Transverse colon (tissue), 4 donors: ENCODE results near the gene MDN1. TPM values are rescaled to one million over a fixed set of nuclear protein-coding genes. Genes with fewer than 3 reads are reported as not detected.
"Not testable (repeated sequence)": the region's sequence is repeated elsewhere in the genome, so short reads cannot be mapped to it uniquely, and the experiment has no call there.

Source experiments
- DNase-seq: peaks from one replicate; pipeline ENCODE4 v3.0.0-alpha.2; 2019
- H3K27ac ChIP-seq, 4 donors: fragments of 200-600 bp; sonication (generic); 2 replicates each; pipeline ENCODE4 v1.5.1; 2016 to 2018; ENCODE audit warnings: inconsistent platforms in 4 of 4
- H3K27me3 ChIP-seq: fragments of 200-600 bp; sonication (generic); 2 replicates; pipeline ENCODE4 v1.5.1; 2017; ENCODE audit warnings: inconsistent platforms
- H3K36me3 ChIP-seq, 4 donors: fragments of 200-600 bp; sonication (generic); 2 replicates each; pipeline ENCODE4 v1.5.1; 2017 to 2019; ENCODE audit warnings: inconsistent platforms in 4 of 4
- H3K4me1 ChIP-seq, 4 donors: fragments of 200-600 bp; sonication (generic); 2 replicates each; pipeline ENCODE4 v1.5.1; 2017 to 2020; ENCODE audit warnings: inconsistent platforms in 4 of 4
- H3K4me3 ChIP-seq, 4 donors: fragments of 200-600 bp; sonication (generic); 1 replicate in 1 of 4; 2 replicates in 3 of 4; pipeline versions ENCODE4 v1.5.1 to v1.6.1; 2017 to 2019; ENCODE audit warnings: inconsistent platforms in 4 of 4
- H3K9me3 ChIP-seq, 2 donors: fragments of 200-600 bp; sonication (generic); 2 replicates each; pipeline ENCODE4 v1.5.1; 2017 to 2019; ENCODE audit warnings: inconsistent platforms in 2 of 2
- CTCF ChIP-seq, 5 experiments: fragments of 200-600 bp in 3 of 5; fragments of 450-650 bp in 2 of 5; sonication (generic) in 3 of 5; IDR thresholded peaks; 1 replicate in 2 of 5; 2 replicates in 3 of 5; pipeline ENCODE4 v1.5.1; 2016 to 2017; ENCODE audit warnings: antibody characterized with exemption in 5 of 5, inconsistent platforms in 3 of 5, mild to moderate bottlenecking in 2 of 5, moderate library complexity in 1 of 5
- EP300 ChIP-seq: sonication (generic); formaldehyde crosslinking; IDR thresholded peaks from one replicate; pipeline ENCODE4 v1.6.1; 2017; ENCODE audit warnings: antibody characterized with exemption, low read depth
- POLR2A ChIP-seq: fragments of 450-650 bp; IDR thresholded peaks from one replicate; pipeline ENCODE4 v1.6.1; 2016; ENCODE audit warnings: antibody characterized with exemption, mild to moderate bottlenecking, moderate library complexity
- POLR2AphosphoS5 ChIP-seq, 3 donors: sonication (generic); formaldehyde crosslinking; IDR thresholded peaks; one replicate each; pipeline ENCODE4 v1.6.1; 2016; ENCODE audit warnings: antibody characterized with exemption in 3 of 3
- WGBS, 2 donors: methylation state at CpG; one replicate each; pipeline ENCODE4 v1.1.5; 2018; ENCODE audit warnings: low coverage in 1 of 2; 5-methylcytosine and 5-hydroxymethylcytosine counted together
- in situ Hi-C, 4 donors: fragments of 200-750 bp; cut with MboI; loops; one replicate each; pipeline versions ENCODE4 v1.15.0 to v1.15.1; 2017; ENCODE audit warnings: low sequenced_read_pairs in 3 of 4, low pct_ligation_motif_present in 1 of 4, low pct_unique_long_range_greater_than_20kb in 1 of 4
- intact Hi-C: fragments of 100-400 bp; cut with DNase I; formaldehyde crosslinking; loops from one replicate; pipeline ENCODE4 v1.15.1; 2023; ENCODE audit warnings: low total_unique reads
- total RNA-seq, 4 donors: library from RNA; depleted of rRNA; stranded (reverse); fragments of >200 nt; gene quantifications; one replicate each; pipeline ENCODE4 v1.1.0, GENCODE V29; 2016

MDN1 gene
- total RNA-seq, 4 donors from 2014 or later: 16.8 to 30.8 (median 24.0) TPM

DNA sequence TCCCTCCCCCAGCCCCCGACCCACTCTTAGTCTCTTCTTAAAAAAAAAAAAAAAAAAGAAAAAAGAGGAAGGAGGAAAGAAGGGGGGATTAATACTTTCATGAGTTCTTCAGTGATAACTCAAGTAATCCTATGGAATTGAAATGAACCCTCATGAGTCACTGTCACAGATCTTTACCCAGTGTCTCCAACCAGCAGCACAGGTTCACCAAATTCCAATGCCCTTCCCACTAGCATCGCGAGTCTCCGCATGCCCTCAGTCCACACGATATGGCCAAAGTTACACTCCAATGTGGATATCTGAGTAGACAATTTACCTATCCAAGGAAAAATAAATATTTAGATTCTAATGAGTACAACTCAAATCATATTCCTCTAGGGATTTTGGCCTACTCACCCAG, 74.5 kb downstream of the MDN1 start:
- in situ Hi-C loops: no loop called here
- intact Hi-C loops: no loop called here
- Histone ChIP-seq H3K27ac (no peak overlapping the region), H3K9me3 (no peaks in the 10 kb centered on the region), H3K4me3 (no peak overlapping the region), H3K36me3 (peaks cover 0 to 57% (median 25%) of the 10 kb centered on the region in 4 donors), H3K27me3 (no peaks in the 10 kb centered on the region), H3K4me1 (no peaks in the 10 kb centered on the region)
- 95 to 100% methylated on average over 5 of the region's 5 CpGs for WGBS, 2 donors
- TF ChIP-seq POLR2AphosphoS5 (IDR thresholded peaks at IDR 0.05) (no peak), CTCF (IDR thresholded peaks at IDR 0.05) (no peak), EP300 (no peak), POLR2A (no peak)
- no peak for DNase-seq

- DNase-seq: no peak
- in situ Hi-C loops (no loop called here), intact Hi-C loops (no loop called here)
- no peak for TF ChIP-seq POLR2AphosphoS5 (IDR thresholded peaks at IDR 0.05)
- TF ChIP-seq EP300: no peak
- no peak for TF ChIP-seq CTCF (IDR thresholded peaks at IDR 0.05)
- no peak for TF ChIP-seq POLR2A
- H3K36me3 ChIP-seq: peaks cover 0 to 33% (median 7%) of the 10 kb centered on the region in 4 donors
- no peaks in the 10 kb centered on the region for H3K9me3 ChIP-seq
- no peak overlapping the region for H3K27ac ChIP-seq
- no peaks in the 10 kb centered on the region for H3K27me3 ChIP-seq
- no peaks in the 10 kb centered on the region for H3K4me1 ChIP-seq
- no peak overlapping the region for H3K4me3 ChIP-seq
- WGBS, 2 donors: 80 to 84% methylated on average over 1 to 3 of the region's 3 CpGs
Measured at GRCh38 chr6:89736893-89737292, 82.7 kb downstream of the MDN1 start.

- H3K9me3 ChIP-seq: no peaks in the 10 kb centered on the region
- no peak for DNase-seq
- intact Hi-C loops (no loop called here), in situ Hi-C loops (no loop called here)
- H3K27ac ChIP-seq: no peak overlapping the region
- H3K4me3 ChIP-seq: no peak overlapping the region
- H3K4me1 ChIP-seq: no peaks in the 10 kb centered on the region
- peaks cover 0 to 39% (median 10%) of the 10 kb centered on the region in 4 donors for H3K36me3 ChIP-seq
- H3K27me3 ChIP-seq: no peaks in the 10 kb centered on the region
- no peak for TF ChIP-seq EP300
- TF ChIP-seq POLR2A: no peak
- TF ChIP-seq CTCF (IDR thresholded peaks at IDR 0.05): no peak
- no peak for TF ChIP-seq POLR2AphosphoS5 (IDR thresholded peaks at IDR 0.05)
Measured at GRCh38 chr6:89734526-89734925, 85.1 kb downstream of the MDN1 start.

- in situ Hi-C loops: no loop called here
- 95 to 98% methylated on average over 3 of the region's 3 CpGs for WGBS, 2 donors
Measured at GRCh38 chr6:89731924-89732567, 87.5 kb downstream of the MDN1 start.

GRCh38 chr6:89731262-89731661, 88.3 kb downstream of the MDN1 start:
- DNase-seq, intact Hi-C loops, H3K27me3 ChIP-seq, in situ Hi-C loops, H3K4me1 ChIP-seq, H3K27ac ChIP-seq, H3K9me3 ChIP-seq, H3K4me3 ChIP-seq: not testable (repeated sequence)
- WGBS, 2 donors: 99 to 100% methylated on average over 2 of the region's 2 CpGs
- peaks cover 0 to 48% (median 19%) of the 10 kb centered on the region in 4 donors for H3K36me3 ChIP-seq

More at GRCh38 chr6:89731924-89732567, 87.5 kb downstream of the MDN1 start:
- TF ChIP-seq POLR2A (no peak), POLR2AphosphoS5 (IDR thresholded peaks at IDR 0.05) (no peak), EP300 (no peak), CTCF (IDR thresholded peaks at IDR 0.05) (no peak)
- DNase-seq: no peak
- Histone ChIP-seq H3K4me3 (no peak overlapping the region), H3K4me1 (no peaks in the 10 kb centered on the region), H3K27ac (no peak overlapping the region), H3K36me3 (peaks cover 0 to 43% (median 18%) of the 10 kb centered on the region in 4 donors), H3K27me3 (no peaks in the 10 kb centered on the region), H3K9me3 (no peaks in the 10 kb centered on the region)
- intact Hi-C loops: no loop called here
